ENCODE results near the gene CWC27.
"Not testable (repeated sequence)": the region's sequence is repeated elsewhere in the genome, so short reads cannot be mapped to it uniquely, and the experiment has no call there.

The CWC27 gene

DNA sequence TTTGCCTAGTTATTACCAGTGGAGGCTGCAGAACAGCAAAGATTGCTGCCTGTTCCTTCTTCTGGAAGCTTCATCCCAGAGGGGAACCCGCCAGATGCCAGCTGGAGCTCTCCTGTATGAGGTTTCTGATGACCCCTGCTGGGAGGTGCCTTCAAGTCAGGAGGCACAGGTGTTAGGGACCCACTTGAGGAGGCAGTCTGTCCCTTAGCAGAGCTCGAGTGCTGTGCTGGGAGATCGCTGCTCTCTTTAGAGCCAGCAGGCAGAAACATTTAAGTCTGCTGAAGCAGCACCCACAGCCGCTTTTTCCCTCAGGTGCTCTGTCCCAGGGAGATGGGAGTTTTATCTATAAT, 170.7 kb downstream of the CWC27 start:
- not testable (repeated sequence) for DNase-seq

DNA sequence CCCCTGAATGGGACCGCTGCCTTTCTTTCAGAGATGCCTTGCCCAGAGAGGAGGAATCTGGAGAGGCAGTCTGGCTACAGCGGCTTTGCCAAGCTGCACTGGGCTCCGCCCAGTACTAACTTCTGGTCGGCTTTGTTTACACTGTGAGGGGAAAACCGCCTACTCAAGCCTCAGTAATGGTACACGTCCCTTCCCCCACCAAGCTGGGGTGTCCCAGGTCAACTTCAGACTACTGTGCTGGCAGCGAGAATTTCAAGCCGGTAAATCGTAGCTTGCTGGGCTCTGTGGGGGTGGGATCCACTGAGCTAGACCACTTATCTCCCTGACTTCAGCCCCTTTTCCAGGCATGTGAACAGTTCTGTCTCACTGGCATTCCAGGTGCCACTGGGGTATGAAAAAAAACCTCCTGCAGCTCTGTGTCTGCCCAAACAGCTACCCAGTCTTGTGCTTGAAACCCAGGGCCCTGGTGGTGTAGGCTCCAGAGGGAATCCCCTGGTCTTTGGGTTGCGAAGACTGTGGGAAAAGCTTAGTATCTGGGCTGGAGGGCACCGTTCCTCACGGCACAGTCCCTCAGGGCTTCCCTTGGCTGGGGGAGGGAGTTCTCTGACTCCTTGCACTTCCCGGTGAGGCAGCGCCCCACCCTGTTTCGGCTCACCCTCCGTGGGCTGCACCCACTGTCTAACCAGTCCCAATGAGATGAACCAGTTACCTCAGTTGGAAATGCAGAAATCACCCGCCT, 171.2 kb downstream of the CWC27 start:
- no peak for DNase-seq

DNA sequence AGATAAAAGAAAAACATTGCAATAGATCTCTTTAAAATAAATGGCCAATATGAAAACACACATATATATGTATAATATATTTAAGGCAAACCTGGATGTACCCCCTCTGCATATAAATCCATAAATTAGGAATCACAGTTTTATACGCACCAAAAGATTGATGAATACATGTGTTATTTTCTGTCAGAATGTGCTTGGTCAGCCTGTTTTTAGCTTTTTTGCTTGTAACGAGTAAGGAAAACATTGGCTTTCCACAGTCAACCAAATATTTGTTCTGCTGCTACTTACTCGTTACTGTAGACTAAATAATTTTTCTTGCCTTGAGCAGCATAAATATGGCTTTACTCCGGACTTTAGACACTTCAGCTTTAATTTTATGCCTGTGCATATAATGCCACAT, 173.7 kb downstream of the CWC27 start:
- no peak for DNase-seq

DNA sequence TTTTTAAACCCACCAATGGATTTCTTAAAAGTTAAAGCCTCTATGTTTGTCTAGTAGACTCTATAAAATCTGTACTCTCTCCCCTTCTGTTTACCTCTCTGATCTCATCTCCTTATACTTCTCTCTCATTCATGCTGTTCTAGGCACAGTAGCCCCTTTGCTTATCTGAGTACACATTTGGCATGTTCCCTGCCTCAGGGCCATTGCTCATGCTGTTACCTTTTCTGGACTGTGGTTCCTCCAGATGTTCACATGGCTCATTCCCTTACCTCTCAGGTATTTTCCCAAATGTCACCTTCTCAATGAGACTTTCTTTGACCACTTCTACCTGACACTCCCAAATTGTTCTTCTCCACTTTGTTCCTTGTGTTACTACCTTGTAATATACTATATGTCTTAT, 176.1 kb downstream of the CWC27 start:
- no peak for DNase-seq

DNA sequence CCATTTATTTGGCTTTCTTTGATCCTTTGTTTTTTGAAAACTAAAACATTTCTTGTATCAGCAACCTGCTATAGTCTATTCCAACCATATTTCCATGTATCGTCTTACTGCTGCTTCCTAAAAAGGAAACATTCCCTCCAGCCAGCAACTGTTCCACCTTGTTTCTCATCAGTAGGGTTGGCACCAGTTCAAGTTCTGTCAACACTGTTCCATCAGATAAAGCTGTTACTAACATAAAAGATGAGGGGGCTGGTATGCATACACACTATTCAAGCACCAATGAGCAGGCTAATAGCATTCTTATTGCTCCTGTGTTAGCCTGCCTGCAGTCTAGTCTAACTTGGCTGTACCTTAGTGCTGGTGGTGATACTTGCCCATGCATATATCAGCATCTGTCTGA, 178.3 kb downstream of the CWC27 start:
- DNase-seq = peak; percentile 65

DNA sequence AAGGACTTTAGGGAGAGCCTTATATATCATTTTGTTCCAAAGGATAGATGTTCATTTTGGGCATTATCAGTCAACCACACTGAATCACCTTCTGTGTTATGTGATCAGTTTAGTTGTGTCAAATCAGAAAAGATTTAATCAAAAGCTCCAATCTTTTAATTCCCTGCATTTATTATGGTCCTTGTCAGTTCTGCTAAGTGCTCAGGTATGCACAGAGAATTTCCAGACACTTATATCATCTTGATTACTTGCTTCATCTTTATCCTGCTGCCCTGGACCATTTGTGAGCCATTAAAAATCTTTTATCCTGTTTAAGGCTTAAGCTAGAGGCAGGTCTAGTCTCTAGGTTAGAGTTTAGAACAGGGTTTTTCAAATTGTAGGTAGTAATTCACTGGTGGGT, 179.1 kb downstream of the CWC27 start:
- DNase-seq = no peak

DNA sequence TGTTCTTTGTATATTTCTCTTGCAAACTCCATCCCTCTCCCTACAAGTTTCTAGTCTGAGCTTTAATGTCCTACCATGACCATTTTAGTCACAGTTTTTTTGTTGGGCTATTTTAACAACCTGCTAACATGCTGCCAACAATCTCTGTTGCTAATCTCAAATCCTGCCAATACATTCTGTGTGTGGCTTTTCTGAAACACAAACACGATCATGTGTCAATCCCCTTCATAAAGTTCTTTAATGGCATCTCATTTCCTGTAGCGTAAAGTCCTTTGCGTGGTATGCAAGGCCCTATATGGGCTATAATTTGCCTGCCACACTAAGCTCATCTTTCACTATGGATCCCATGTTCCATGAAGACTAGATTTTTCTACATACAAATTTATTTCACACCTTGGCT, 180.6 kb downstream of the CWC27 start:
- DNase-seq = no peak

DNA sequence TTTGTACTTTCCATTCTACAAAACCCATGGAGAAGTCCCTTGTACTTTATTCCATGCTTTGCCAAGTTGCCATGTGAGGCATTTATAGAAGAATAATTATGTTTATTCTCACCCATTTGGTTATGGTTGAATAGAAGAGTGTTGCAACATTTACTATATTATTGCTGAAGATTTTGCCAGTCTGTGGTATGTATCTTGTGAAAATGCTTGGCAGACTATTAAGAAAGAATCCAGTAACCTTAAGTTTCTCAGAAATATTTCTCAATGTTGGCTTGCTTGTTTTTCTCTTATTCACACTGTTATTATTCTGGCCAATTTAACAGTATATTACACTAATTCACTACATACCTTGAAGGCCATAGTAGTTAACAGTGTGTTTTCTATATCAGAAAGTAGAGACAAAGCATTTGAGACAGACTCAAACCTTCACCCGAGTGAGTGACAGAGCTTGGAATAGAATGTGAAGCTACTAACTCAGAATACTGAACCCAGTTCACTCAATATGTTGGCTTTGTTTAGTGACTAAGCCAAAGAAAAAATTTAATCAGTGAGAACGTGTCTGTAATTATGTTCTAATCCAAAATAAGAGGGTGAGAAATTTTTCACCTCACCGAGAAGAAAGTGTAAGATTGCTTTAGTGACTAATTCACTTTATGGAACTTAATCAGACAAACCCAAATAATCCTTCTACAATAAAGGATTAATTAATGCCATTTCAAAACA, 184.4 kb downstream of the CWC27 start:
- no peak for DNase-seq

DNA sequence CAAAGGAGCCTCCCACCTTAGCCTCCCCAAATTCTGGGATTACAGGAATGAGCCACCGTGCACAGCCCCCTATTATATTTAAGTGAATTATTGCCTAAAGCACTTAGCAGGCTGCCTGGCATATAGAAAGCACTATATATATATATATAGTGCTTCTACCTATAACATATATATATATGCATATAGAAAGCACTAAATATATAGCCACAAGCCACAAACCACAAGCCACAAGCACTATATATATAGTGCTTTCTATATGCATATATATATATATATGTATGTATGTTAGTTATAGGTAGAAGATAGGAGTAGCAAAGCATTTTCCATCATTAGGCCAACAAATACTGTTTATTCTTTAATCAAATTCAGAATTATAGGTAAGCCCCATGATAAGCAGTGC, 185.8 kb downstream of the CWC27 start:
- DNase-seq = no peak

DNA sequence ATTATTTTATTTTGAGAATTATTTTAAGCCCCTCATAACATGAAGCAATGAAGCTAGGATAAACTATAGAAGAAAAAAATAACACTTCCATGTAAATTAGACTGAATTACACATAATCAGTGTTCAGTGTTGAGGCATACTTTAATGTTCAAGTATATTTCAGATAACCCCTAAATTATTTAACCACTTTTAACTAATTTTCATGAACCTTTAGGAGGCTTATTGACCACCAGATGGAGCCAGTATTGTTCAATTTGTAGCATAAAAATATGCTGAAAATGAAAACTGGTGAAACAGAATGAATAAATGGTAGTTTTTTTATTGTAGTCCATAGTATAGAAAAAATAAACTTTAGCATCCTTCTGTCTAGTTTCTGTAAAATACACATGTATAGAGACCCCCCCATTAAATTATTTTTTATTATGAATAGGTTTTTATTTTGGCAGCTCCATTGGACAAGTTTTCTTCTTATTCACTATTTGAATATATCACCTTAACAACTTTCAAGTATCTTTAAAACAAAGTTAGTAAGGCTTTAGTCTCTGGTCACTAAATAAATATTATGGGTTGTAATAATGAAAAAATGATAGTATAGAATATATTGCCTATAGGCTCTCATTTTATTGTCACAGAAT, 190.1 kb downstream of the CWC27 start:
- no peak for DNase-seq

DNA sequence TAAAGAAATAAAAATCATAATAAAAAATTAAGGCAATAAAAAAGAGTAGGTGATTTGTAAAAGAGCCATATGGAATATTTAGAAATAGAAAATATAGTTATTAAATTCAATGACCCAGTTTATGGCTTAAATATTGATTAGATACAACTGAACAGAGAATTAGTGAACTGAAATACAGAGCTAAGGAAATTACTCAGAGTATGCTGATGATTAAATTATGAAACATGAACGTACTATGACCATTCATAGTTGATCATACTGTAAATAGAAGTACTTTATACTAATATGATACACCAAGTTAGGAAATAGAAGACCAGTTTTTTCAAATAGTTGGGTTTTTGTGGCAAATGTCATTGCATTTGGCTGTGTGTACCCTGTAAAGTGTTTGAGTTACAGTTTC, 194.5 kb downstream of the CWC27 start:
- DNase-seq = no peak

DNA sequence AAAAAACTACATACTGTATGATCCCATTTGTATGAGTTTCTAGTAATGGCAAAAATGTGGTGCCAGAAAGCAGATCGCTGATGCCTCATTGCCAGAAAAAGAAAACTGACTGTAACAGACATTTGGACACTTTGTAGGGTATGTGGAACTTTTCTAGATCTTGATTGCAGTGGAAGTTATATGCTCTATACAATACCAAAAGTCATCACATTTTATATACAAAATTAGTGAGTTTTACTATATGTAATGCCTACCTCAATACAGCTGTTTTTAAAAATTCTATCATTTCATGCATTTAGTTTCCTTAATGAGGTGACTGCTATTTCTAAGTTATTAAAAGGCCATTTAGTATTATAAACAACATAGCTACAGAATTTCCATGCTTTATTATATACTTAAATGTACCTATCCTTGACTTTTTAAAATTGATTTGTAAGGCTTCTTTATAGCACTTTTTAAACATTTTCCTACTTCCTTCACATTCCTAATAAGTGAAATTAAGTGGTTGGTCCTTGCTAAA, 199.9 kb downstream of the CWC27 start:
- no peak for DNase-seq

DNA sequence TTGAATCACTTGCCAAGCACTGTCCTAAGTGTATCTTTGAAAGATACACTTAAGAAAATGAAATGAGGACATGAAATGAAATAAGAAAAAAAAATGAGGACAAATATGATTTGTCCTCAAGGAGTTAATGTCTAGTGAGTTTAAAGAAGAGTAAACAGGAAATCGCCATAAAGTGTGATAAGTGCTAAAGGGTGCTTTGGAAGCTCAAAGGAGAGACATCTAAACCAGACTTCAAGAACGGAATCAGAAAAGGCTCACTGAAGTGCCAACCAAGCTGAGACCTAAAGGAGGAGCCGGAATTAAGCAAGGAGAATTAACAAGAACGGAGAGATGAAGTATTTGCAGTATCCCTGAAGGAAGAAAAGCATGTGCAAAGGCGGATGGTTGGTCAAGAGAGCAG, 200.8 kb downstream of the CWC27 start:
- no peak for DNase-seq

DNA sequence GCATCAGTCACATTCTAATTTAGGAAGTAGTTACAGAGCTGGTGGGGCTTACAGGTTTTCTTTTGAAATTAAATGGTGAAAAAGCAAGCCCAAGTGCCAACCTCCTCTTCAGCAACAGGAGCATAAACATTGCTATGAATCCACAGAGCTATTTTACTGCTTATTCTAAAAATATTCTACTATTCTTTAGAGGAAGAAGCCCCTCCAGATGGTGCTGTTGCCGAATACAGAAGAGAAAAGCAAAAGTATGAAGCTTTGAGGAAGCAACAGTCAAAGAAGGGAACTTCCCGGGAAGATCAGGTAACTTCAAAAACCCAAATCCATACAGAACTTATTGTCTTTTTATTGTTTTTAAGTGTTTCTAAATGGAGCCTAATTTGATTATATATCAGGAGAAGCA, 202.8 kb downstream of the CWC27 start:
- DNase-seq = no peak

DNA sequence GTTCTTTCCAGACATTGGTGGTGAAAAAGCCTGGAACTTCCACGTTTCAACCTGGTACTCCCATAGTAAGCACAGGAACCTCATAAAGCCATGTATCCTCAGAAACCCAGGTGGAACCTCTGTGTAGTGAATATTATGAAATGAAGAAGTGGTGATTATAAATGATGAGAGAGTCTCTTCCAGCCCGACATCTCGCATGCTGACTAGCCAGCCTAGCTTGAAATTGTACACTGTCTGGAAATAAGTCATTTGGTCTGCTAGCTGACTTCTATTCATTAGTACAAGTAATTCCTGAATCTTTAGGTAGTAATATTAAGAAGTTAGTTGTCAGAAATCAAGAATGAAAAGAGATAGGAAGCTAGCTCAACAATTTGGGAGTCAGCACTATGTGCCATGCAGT, 203.3 kb downstream of the CWC27 start:
- no peak for DNase-seq

DNA sequence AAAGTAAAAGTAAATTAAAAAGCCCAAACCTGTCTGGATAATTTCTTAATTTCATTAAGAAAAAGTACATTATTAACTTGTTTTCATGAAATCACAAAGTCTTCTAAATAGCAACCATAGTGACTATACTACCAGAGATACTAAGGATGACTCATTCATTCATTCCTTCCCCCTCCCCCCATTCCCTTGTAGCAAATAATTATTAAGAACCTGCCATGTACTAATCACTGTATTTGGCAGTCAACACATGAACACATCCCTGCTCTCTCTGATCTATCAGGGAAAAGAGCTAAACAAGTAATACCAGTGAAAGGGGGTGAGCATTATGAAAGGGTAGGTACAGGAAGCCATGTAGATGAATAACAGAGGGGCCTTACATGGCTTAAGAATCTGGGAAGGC, 203.9 kb downstream of the CWC27 start:
- no peak for DNase-seq

DNA sequence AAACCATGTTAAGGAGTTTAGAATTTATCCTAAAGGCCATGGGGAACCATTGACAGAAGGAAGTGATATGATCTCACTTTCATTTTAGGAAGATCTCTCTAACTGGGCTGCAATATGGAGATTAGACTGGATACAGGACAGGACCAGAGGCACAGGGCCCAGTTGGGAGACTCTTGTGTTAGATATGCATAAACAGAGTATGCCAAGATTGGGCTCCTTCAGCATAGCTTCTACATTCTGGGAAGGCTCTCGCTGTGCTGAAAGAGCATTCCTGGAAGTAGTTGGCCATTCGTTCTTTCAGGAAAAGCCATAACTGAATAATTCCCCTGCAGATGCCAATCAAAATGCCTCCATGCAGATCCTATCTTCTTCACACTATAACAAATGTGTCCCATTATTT, 204.5 kb downstream of the CWC27 start:
- no peak for DNase-seq

DNA sequence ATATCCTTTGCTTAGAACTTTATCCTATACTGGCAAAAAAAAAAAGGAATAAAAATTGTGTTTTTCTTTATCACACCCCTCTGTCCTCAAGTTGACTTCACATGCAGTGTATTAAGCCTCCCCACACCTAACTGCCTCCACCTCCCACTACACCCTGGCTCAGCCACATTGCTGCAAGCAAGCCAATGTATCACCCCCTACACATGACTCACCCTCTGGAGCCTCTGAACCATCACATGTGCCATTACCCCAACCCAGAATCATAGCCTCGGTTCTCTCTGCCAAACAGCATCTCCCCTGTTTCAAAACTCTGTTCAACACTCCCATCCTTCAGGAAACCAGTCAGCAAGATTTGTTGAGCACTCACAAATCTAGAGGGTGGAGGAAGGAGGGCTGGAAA, 209.0 kb downstream of the CWC27 start:
- no peak for DNase-seq

DNA sequence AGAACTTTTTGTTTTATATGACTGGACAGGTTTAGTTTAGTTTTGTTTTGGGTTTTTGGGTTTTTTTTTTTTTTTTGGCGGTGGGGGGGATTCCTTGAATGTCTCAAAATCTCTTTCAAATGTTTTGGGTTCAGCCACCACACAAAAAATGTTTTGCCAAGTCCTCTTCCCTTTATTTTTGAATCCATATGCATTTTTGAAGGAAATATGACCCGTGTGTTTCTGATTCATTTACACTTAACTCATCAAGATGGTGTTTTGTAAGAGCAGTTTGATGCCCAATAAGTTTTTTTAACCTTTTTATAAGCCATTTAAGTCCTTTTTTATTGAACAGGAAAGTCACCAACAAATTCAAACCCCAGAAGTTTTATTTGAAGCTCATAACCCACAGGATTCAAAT, 209.8 kb downstream of the CWC27 start:
- no peak for DNase-seq

DNA sequence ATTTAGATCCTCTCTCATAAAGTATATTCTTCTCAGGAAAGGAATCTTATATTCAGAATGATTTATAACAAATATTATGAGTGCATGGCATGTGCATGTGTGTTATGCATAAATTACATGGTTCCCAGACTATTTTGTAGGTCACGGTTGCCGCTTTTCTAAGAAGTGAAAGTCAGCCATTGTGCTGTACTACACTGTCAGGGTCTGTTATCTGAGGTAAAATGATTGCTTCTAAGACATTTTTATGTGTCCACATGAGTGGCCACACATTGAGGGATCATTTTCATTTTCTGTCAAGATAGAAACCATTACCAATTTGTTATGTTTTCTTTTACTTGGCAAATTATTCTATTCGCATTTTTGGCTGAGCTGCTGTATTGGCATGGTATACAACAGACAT, 210.8 kb downstream of the CWC27 start:
- DNase-seq = no peak

DNA sequence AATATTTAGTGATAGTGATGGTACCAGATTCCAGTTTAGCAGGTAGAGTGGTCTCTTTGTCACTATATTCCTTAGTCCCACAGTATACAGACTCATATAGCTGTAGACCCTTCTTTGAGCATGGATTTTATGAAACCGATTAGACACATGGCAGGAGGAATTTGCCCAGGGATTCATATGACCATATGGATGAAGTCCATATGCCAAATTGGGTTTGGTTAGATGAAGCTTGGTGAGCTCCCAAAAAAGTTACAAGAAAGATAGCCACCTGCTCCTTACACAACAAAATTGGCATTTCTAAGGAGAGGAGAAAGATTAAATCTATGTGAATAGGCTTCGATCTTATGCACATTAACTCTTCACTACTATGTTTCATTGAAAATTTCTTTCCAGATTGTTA, 211.4 kb downstream of the CWC27 start:
- no peak for DNase-seq

DNA sequence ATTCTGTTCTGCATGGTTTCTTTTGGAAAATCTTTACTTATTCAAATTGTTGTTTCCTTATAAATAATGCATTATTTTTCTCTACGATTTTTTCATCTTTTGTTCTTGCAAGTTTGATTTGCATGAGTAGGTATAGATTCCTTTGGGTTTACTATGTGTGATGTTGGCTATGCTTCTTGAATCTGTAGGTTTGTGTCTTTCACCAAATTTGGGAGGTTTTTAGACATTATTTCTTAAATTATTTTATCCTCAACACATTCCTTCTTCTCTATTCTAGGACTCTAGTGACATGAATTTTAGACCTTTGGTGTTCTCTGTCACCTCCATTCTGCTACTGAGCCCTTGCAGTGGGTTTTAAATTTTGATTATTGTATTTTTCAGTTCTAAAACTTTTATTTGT, 219.0 kb downstream of the CWC27 start:
- no peak for DNase-seq

DNA sequence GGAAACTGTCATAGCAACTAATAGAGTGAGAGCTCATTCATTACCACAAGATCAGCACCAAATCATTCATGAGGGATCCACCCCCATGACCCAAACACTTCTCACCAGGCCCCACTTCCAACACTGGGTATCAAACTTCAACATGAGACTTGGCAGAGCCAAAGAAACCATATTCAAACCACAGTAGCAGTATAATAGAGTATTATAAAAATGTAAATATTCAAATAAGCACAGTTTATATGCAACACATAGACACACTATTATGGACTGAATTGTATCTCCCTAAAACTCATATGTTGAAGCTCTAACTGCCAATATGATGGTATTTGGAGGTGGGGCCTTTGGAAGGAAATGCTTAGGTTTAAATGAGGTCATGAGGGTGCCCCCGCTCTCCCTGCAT, 240.5 kb downstream of the CWC27 start:
- no peak for DNase-seq

DNA sequence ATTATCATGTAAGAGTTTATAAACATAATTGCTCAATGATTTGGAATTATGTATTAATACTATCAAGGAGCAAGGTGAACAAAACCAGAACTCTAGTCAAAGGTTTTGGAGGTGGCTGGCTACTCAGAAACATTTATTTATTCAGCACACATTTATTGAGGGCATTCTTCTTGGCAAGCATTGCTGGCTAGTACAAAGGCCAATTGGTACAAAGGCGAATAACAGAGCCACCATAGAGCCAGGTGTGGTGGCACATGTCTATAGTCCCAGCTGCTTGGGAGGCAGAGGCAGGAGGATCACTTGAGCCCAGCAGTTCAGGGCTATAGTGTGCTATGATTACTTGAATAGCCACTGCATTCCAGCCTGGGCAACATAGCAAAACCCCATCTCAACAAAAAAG, 242.1 kb downstream of the CWC27 start:
- DNase-seq = no peak
